Kidney (tissue), 14 donors: ENCODE measurements around the gene DNAJA2. TPM values are rescaled to one million over a fixed set of nuclear protein-coding genes. Genes with fewer than 3 reads are reported as not detected.

Source experiments
- DNase-seq, 5 donors: peaks; one replicate each; pipeline ENCODE4 v3.0.0-alpha.2; 2013 to 2020
- FAIRE-seq: peaks from 2 replicates; lab custom pipeline; 2012; peaks lifted over from hg19 to GRCh38; lab: Jason Lieb, UNC
- H3K27ac ChIP-seq, 2 donors: one replicate each; pipeline ENCODE4 v1.7.0; 2013; ENCODE audit warnings: low read depth in 2 of 2, low read length in 2 of 2, inconsistent platforms in 1 of 2
- H3K27me3 ChIP-seq: one replicate; pipeline ENCODE4 v1.7.1; 2013; ENCODE audit warnings: low read length, inconsistent platforms; ENCODE audit not compliant: control insufficient read depth, insufficient read depth
- H3K36me3 ChIP-seq, 3 donors: one replicate each; pipeline versions ENCODE4 v1.7.0 to v1.7.1; 2013; ENCODE audit warnings: low read length in 3 of 3, control low read depth in 1 of 3, inconsistent platforms in 1 of 3; ENCODE audit not compliant: insufficient read depth in 3 of 3, control insufficient read depth in 2 of 3
- H3K4me1 ChIP-seq, 3 donors: one replicate each; pipeline versions ENCODE4 v1.7.0 to v1.7.1; 2013; ENCODE audit warnings: low read length in 3 of 3, inconsistent platforms in 1 of 3, low read depth in 1 of 3; ENCODE audit not compliant: control insufficient read depth in 2 of 3, insufficient read depth in 2 of 3
- H3K4me3 ChIP-seq, 3 donors: one replicate each; pipeline versions ENCODE4 v1.7.0 to v1.8.1; 2013; ENCODE audit warnings: low read length in 3 of 3, control low read depth in 1 of 3, inconsistent platforms in 1 of 3
- H3K9ac ChIP-seq, 3 donors: one replicate each; pipeline versions ENCODE4 v1.7.0 to v1.7.1; 2013; ENCODE audit warnings: low read length in 3 of 3, control low read depth in 1 of 3, inconsistent platforms in 1 of 3
- H3K9me3 ChIP-seq, 3 donors: one replicate each; pipeline versions ENCODE4 v1.7.0 to v1.7.1; 2013; ENCODE audit warnings: low read length in 3 of 3, control low read depth in 1 of 3, inconsistent platforms in 1 of 3; ENCODE audit not compliant: control insufficient read depth in 2 of 3, insufficient read depth in 1 of 3
- CTCF ChIP-seq: IDR thresholded peaks from 3 replicates; pipeline ENCODE4 v1.5.1; 2012; ENCODE audit warnings: mild to moderate bottlenecking, moderate library complexity, borderline replicate concordance; ENCODE audit not compliant: insufficient read depth; ENCODE audit errors: extremely low read depth
- intact Hi-C: fragments of 100-400 bp; cut with DNase I; formaldehyde crosslinking; loops from one replicate; pipeline ENCODE4 v1.11.1; 2022
- polyA plus RNA-seq: library from polyadenylated mRNA; stranded (reverse); fragments of 350-450 nt; fragmentation: Illumina TruSeq; extraction: RNeasy Lipid Tissue Mini Kit (QIAGEN cat#74804); gene quantifications from one replicate; pipeline ENCODE4 v1.2.3, GENCODE V29; 2014; ENCODE audit warnings: low read depth, low replicate concordance; ENCODE audit not compliant: insufficient read depth
- total RNA-seq: library from RNA; stranded (reverse); fragmentation: NEBNext Ultra II Directional; extraction: Animal tissue kit (Norgen Biotek cat#: 25700); gene quantifications from one replicate; pipeline ENCODE4 v1.2.1, GENCODE V29; 2021
- donor health status: control.
- donor health status: control.
- donor health status: control.
- donor health status: control.
- donor health status: control.
- donor health status: DM: yes; HTN: yes; CAD: no.
- donor health status: Normal renal cell carcinoma (clear cell type).

Gene DNAJA2
- total and polyA plus RNA-seq, 2 donors from 2014 or later = 47.3 to 54.4 TPM

GRCh38 chr16:46918400-46918799, 55.1 kb downstream of the DNAJA2 start:
- H3K36me3 ChIP-seq = peaks cover 2 to 31% (median 7%) of the 10 kb centered on the region in 3 donors
- H3K9me3 ChIP-seq = peaks cover 0 to 2% (median 0%) of the 10 kb centered on the region in 3 donors
- H3K4me1 ChIP-seq = peaks cover 0 to 9% (median 5%) of the 10 kb centered on the region in 3 donors
- no peak for TF ChIP-seq CTCF
- no peak overlapping the region for H3K4me3 ChIP-seq
- H3K27me3 ChIP-seq = no peaks in the 10 kb centered on the region
- DNase-seq (no peak), FAIRE-seq (no peak)
- H3K9ac ChIP-seq = no peak overlapping the region
- intact Hi-C loops = no loop called here
- H3K27ac ChIP-seq = no peak overlapping the region

- FAIRE-seq = no peak
- intact Hi-C loops = no loop called here
- H3K4me1 ChIP-seq = peaks cover 0 to 9% (median 5%) of the 10 kb centered on the region in 3 donors
- H3K27ac ChIP-seq = no peak overlapping the region
- peaks cover 0 to 2% (median 0%) of the 10 kb centered on the region in 3 donors for H3K9me3 ChIP-seq
- TF ChIP-seq CTCF = no peak
- H3K36me3 ChIP-seq = peaks cover 7 to 22% (median 9%) of the 10 kb centered on the region in 3 donors
- no peak overlapping the region for H3K4me3 ChIP-seq
- H3K27me3 ChIP-seq = no peaks in the 10 kb centered on the region
- no peak for DNase-seq
- no peak overlapping the region for H3K9ac ChIP-seq
These were observed 56.5 kb downstream of the DNAJA2 start for GRCh38 chr16:46916980-46917379.

DNA sequence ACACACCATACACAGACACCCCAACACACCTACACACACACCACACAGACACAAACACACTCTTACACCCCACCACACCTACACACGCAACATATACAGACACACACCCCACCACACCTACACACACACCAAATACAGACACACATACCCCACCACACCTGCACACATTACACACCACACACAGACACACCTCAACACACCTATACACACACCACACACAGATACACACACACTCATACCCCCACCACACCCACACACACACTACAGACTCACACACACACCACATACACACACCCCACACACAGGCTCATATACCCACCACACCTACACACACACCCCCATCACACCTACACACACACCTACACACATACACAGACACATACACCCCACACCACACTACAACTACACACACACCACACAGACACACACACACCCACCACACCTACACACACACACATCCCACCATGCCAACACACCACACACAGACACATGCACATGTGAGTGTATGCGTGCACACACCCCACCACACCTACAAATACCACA, 57.9 kb downstream of the DNAJA2 start:
- H3K27ac ChIP-seq = no peak overlapping the region
- no peak overlapping the region for H3K4me3 ChIP-seq
- no peaks in the 10 kb centered on the region for H3K27me3 ChIP-seq
- no peak for TF ChIP-seq CTCF
- no peak overlapping the region for H3K9ac ChIP-seq
- no peak for DNase-seq
- H3K36me3 ChIP-seq = peaks cover 7 to 29% (median 12%) of the 10 kb centered on the region in 3 donors
- peaks cover 0 to 5% (median 0%) of the 10 kb centered on the region in 3 donors for H3K4me1 ChIP-seq
- no peak for FAIRE-seq
- H3K9me3 ChIP-seq = peaks cover 0 to 2% (median 0%) of the 10 kb centered on the region in 3 donors
- intact Hi-C loops = no loop called here
